Measurements from ENCODE around the gene PPEF1.

Gene PPEF1

GRCh38 chrX:18871970-18872369 lies 164.5 kb downstream of the PPEF1 start:
- Histone ChIP-seq H4K20me1 (ENCODE audit: control insufficient read depth, insufficient read depth, low read depth, low read length) (no peaks in the 10 kb centered on the region), H3F3A (ENCODE audit: control insufficient read depth, insufficient read depth) (no peaks in the 10 kb centered on the region), H3K9me3 (ENCODE audit: control insufficient read depth, insufficient read depth, low read length) (no peaks in the 10 kb centered on the region), H3K79me2 (ENCODE audit: control insufficient read depth, low read length) (no peaks in the 10 kb centered on the region), H3K36me3 (ENCODE audit: control insufficient read depth, low read length) (no peaks in the 10 kb centered on the region), H3K4me1 (ENCODE audit: control insufficient read depth, low read length) (no peaks in the 10 kb centered on the region), H3K27me3 (ENCODE audit: control insufficient read depth, low read length) (no peaks in the 10 kb centered on the region), H3K4me2 (ENCODE audit: low read length) (no peak overlapping the region), H3K9me2 (replicated peaks; ENCODE audit: control insufficient read depth, low read length) (no peaks in the 10 kb centered on the region), H3K4me3 (ENCODE audit: low read length) (no peak overlapping the region), H3K27ac (ENCODE audit: low read depth, low read length) (no peak overlapping the region)
- TF ChIP-seq CTCF (IDR thresholded peaks at IDR 0.05; ENCODE audit: low read depth, low read length, poor library complexity, severe bottlenecking) (no peak), EZH2phosphoT487 (IDR thresholded peaks at IDR 0.05; ENCODE audit: borderline replicate concordance, low read length) (no peak)

- no peak overlapping the region for H3K4me2 ChIP-seq (ENCODE audit: low read length)
- no peak overlapping the region for H3K27ac ChIP-seq (ENCODE audit: low read depth, low read length)
- no peak overlapping the region for H3K4me3 ChIP-seq (ENCODE audit: low read length)
- no peaks in the 10 kb centered on the region for H3K9me2 ChIP-seq (replicated peaks; ENCODE audit: control insufficient read depth, low read length)
- no peaks in the 10 kb centered on the region for H3F3A ChIP-seq (ENCODE audit: control insufficient read depth, insufficient read depth)
- H3K9me3 ChIP-seq (ENCODE audit: control insufficient read depth, insufficient read depth, low read length), result no peaks in the 10 kb centered on the region
- H3K36me3 ChIP-seq (ENCODE audit: control insufficient read depth, low read length), result no peaks in the 10 kb centered on the region
- no peaks in the 10 kb centered on the region for H3K79me2 ChIP-seq (ENCODE audit: control insufficient read depth, low read length)
- H4K20me1 ChIP-seq (ENCODE audit: control insufficient read depth, insufficient read depth, low read depth, low read length), result no peaks in the 10 kb centered on the region
- no peaks in the 10 kb centered on the region for H3K4me1 ChIP-seq (ENCODE audit: control insufficient read depth, low read length)
- H3K27me3 ChIP-seq (ENCODE audit: control insufficient read depth, low read length), result no peaks in the 10 kb centered on the region
- TF ChIP-seq CTCF (IDR thresholded peaks at IDR 0.05; ENCODE audit: low read depth, low read length, poor library complexity, severe bottlenecking) (no peak), EZH2phosphoT487 (IDR thresholded peaks at IDR 0.05; ENCODE audit: borderline replicate concordance, low read length) (no peak)
Observed at GRCh38 chrX:18872621-18873020, 165.2 kb downstream of the PPEF1 start.

DNA sequence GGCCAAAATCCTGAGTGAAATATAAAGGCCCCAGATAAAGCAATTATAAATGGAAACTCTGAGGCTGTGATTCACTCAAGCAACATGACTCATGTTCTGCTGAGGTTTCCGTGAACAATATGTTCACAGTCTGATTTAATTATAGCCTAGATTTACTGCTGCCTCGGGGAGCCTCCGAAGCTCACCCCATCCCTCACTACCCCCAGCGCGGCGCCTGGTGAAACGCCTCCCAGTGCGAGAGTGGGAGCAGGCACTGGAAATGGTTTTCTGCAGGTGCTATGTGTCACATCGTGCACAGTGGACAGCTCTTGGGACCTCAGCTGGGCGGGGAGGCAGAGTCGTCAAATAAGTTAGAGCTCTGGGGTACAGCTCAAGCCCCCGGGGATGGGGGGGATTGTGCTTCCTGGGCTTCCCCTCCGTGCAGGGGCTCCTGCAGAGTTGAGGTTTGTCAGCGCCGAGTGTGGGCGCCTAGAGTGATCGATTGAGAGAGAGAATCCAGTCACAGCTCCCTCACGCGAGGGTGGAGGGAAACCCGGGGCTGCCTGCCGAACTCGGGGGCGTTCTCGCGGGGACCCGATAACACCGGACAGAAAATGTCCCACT lies 165.8 kb downstream of the PPEF1 start:
- Histone ChIP-seq H3K79me2 (ENCODE audit: control insufficient read depth, low read length) (no peaks in the 10 kb centered on the region), H3K36me3 (ENCODE audit: control insufficient read depth, low read length) (no peaks in the 10 kb centered on the region), H3F3A (ENCODE audit: control insufficient read depth, insufficient read depth) (no peaks in the 10 kb centered on the region), H3K4me2 (ENCODE audit: low read length) (no peak overlapping the region), H3K4me1 (ENCODE audit: control insufficient read depth, low read length) (no peaks in the 10 kb centered on the region), H3K27ac (ENCODE audit: low read depth, low read length) (no peak overlapping the region), H4K20me1 (ENCODE audit: control insufficient read depth, insufficient read depth, low read depth, low read length) (no peaks in the 10 kb centered on the region), H3K9me3 (ENCODE audit: control insufficient read depth, insufficient read depth, low read length) (no peaks in the 10 kb centered on the region), H3K9me2 (replicated peaks; ENCODE audit: control insufficient read depth, low read length) (no peaks in the 10 kb centered on the region), H3K4me3 (ENCODE audit: low read length) (no peak overlapping the region), H3K27me3 (ENCODE audit: control insufficient read depth, low read length) (no peaks in the 10 kb centered on the region)
- TF ChIP-seq EZH2phosphoT487 (IDR thresholded peaks at IDR 0.05; ENCODE audit: borderline replicate concordance, low read length) (no peak), CTCF (IDR thresholded peaks at IDR 0.05; ENCODE audit: low read depth, low read length, poor library complexity, severe bottlenecking) (no peak)

Data from DOHH2 (cell line).